ENCODE data around the gene AFAP1.

Gene AFAP1

GRCh38 chr4:7757501-7758471 is 181.9 kb downstream of the AFAP1 start:
- in situ Hi-C loops (cut with HindIII; ENCODE audit: low pct_ligation_motif_present, low sequenced_read_pairs): no loop called here
- peaks cover 57% of the 10 kb centered on the region for H3K36me3 ChIP-seq (replicated peaks)
- no peak for DNase-seq
- no peak overlapping the region for H3K27ac ChIP-seq
- H3K27me3 ChIP-seq (replicated peaks): no peaks in the 10 kb centered on the region
- H3K4me3 ChIP-seq (ENCODE audit: low read depth, low read length): no peak overlapping the region
- no peak for TF ChIP-seq CTCF (IDR thresholded peaks at IDR 0.05; ENCODE audit: low read depth, low read length, missing control alignments)

- H3K4me3 ChIP-seq (ENCODE audit: low read depth, low read length): no peak overlapping the region
- TF ChIP-seq CTCF (IDR thresholded peaks at IDR 0.05; ENCODE audit: low read depth, low read length, missing control alignments): no peak
- in situ Hi-C loops (cut with HindIII; ENCODE audit: low pct_ligation_motif_present, low sequenced_read_pairs): no loop called here
- H3K27me3 ChIP-seq (replicated peaks): no peaks in the 10 kb centered on the region
- H3K27ac ChIP-seq: no peak overlapping the region
- no peak for DNase-seq
- H3K36me3 ChIP-seq (replicated peaks): peaks cover 46% of the 10 kb centered on the region
Measured at GRCh38 chr4:7756561-7757355, 182.9 kb downstream of the AFAP1 start.

DNA sequence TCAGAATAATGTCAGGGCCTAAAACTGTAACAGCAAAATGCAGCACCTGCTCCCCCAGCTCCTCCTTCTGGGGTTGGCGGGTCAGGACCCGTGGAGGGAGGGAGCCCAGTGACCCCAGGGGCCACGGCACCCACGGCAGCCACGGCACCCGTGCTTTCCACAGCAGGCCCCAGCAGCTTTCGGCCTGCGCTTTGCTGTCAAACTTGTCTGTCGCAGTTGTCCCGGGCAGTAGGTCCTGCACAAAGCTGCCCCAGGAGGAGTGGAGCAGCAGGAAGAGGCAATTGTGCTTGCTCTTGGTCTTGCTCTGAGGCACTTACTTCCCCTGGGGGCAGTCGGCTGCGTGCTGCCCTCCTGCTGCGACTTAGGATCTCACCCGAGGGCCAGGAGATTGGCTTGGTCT is 183.6 kb downstream of the AFAP1 start:
- in situ Hi-C loops (cut with HindIII; ENCODE audit: low pct_ligation_motif_present, low sequenced_read_pairs): no loop called here
- no peak for DNase-seq
- no peak for TF ChIP-seq CTCF (IDR thresholded peaks at IDR 0.05; ENCODE audit: low read depth, low read length, missing control alignments)
- Histone ChIP-seq H3K27ac (no peak overlapping the region), H3K4me3 (ENCODE audit: low read depth, low read length) (no peak overlapping the region), H3K36me3 (replicated peaks) (peaks cover 39% of the 10 kb centered on the region), H3K27me3 (replicated peaks) (no peaks in the 10 kb centered on the region)

- in situ Hi-C loops (cut with HindIII; ENCODE audit: low pct_ligation_motif_present, low sequenced_read_pairs): no loop called here
- DNase-seq: no peak
- Histone ChIP-seq H3K27me3 (replicated peaks) (no peaks in the 10 kb centered on the region), H3K4me3 (ENCODE audit: low read depth, low read length) (no peak overlapping the region), H3K27ac (no peak overlapping the region), H3K36me3 (replicated peaks) (peaks cover 36% of the 10 kb centered on the region)
- no peak for TF ChIP-seq CTCF (IDR thresholded peaks at IDR 0.05; ENCODE audit: low read depth, low read length, missing control alignments)
Measured at GRCh38 chr4:7755561-7755960, 184.1 kb downstream of the AFAP1 start.

DNA sequence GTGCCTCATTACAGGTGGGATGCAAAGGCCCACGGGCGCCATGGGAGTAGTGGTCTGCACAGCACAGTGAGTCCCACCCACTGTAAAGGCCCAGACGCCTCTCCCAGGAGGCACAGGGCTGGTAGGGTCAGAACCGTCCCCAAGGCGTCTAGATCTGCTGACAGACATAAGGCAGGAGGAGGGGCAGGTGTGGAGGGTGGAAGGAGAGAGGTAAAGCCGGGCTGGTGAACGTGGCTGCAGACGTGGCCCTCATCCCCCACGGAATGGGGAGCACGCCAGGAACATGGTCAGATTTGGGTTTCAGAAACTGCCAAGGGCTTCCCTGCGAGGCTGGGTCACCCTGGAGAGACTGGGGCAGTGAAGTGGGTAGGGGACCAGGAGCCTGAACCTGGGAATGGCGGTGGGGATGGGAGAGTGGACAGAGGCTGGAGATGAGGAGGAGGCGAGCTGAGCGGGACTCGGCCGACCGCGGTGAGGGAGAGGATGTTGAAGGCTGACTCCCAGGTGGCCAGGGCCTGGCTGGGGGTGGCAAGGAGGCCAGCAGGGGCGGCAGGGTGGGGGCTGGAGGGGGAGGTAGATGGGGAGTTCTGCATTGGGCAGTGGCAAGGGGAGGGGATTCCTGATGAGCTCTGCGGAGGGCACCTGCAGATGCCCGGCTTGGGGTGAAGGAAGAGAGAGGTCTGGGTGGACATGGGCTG is 184.9 kb downstream of the AFAP1 start:
- Histone ChIP-seq H3K27me3 (replicated peaks) (no peaks in the 10 kb centered on the region), H3K27ac (no peak overlapping the region), H3K4me3 (ENCODE audit: low read depth, low read length) (no peak overlapping the region), H3K36me3 (replicated peaks) (peaks cover 27% of the 10 kb centered on the region)
- in situ Hi-C loops (cut with HindIII; ENCODE audit: low pct_ligation_motif_present, low sequenced_read_pairs): no loop called here
- DNase-seq: no peak
- no peak for TF ChIP-seq CTCF (IDR thresholded peaks at IDR 0.05; ENCODE audit: low read depth, low read length, missing control alignments)

Data from brain microvascular endothelial cell (primary cell).